Mucosa of rectum (tissue), 2 donors: ENCODE measurements around the gene KCTD1.

ENCODE experiments used
- H3K27ac ChIP-seq, 2 donors: one replicate each; pipeline ENCODE4 v1.7.0; 2013; ENCODE audit warnings: inconsistent platforms in 2 of 2, low read depth in 2 of 2, low read length in 2 of 2
- H3K27me3 ChIP-seq, 2 donors: one replicate each; pipeline ENCODE4 v1.7.0; 2013; ENCODE audit warnings: low read length in 2 of 2; ENCODE audit not compliant: control insufficient read depth in 2 of 2, insufficient read depth in 2 of 2
- H3K36me3 ChIP-seq, 2 donors: one replicate each; pipeline ENCODE4 v1.7.0; 2013; ENCODE audit warnings: low read length in 2 of 2; ENCODE audit not compliant: control insufficient read depth in 2 of 2, insufficient read depth in 2 of 2
- H3K4me1 ChIP-seq, 2 donors: one replicate each; pipeline ENCODE4 v1.7.0; 2013; ENCODE audit warnings: low read length in 2 of 2, mild to moderate bottlenecking in 1 of 2; ENCODE audit not compliant: control insufficient read depth in 2 of 2, insufficient read depth in 2 of 2
- H3K4me3 ChIP-seq, 2 donors: one replicate each; pipeline ENCODE4 v1.7.0; 2013; ENCODE audit warnings: low read length in 2 of 2
- H3K9ac ChIP-seq, 2 donors: one replicate each; pipeline ENCODE4 v1.7.0; 2013; ENCODE audit warnings: low read length in 2 of 2, low read depth in 1 of 2, mild to moderate bottlenecking in 1 of 2
- H3K9me3 ChIP-seq, 2 donors: one replicate each; pipeline ENCODE4 v1.7.0; 2013; ENCODE audit warnings: low read length in 2 of 2; ENCODE audit not compliant: control insufficient read depth in 2 of 2
- donor health status: healthy.
- donor health status: Normal muscosa, but diverticular disease.

The KCTD1 gene

GRCh38 chr18:26502823-26503222 is 45.5 kb downstream of the KCTD1 start:
- Histone ChIP-seq H3K36me3 (no peaks in the 10 kb centered on the region), H3K4me1 (no peaks in the 10 kb centered on the region), H3K27ac (no peak overlapping the region), H3K9ac (no peak overlapping the region), H3K4me3 (no peak overlapping the region), H3K27me3 (no peaks in the 10 kb centered on the region), H3K9me3 (no peaks in the 10 kb centered on the region)

- Histone ChIP-seq H3K9me3 (no peaks in the 10 kb centered on the region), H3K9ac (no peak overlapping the region), H3K36me3 (no peaks in the 10 kb centered on the region), H3K27ac (no peak overlapping the region), H3K4me1 (no peaks in the 10 kb centered on the region), H3K27me3 (no peaks in the 10 kb centered on the region), H3K4me3 (no peak overlapping the region)
These were observed 50.5 kb downstream of the KCTD1 start for GRCh38 chr18:26497866-26498265.

- no peaks in the 10 kb centered on the region for H3K27me3 ChIP-seq
- no peak overlapping the region for H3K4me3 ChIP-seq
- H3K9me3 ChIP-seq: no peaks in the 10 kb centered on the region
- no peaks in the 10 kb centered on the region for H3K4me1 ChIP-seq
- no peaks in the 10 kb centered on the region for H3K36me3 ChIP-seq
- H3K9ac ChIP-seq: no peak overlapping the region
- H3K27ac ChIP-seq: no peak overlapping the region
These were observed 51.8 kb downstream of the KCTD1 start for GRCh38 chr18:26496528-26496927.

- Histone ChIP-seq H3K4me1 (no peaks in the 10 kb centered on the region), H3K9me3 (no peaks in the 10 kb centered on the region), H3K9ac (no peak overlapping the region), H3K4me3 (no peak overlapping the region), H3K36me3 (no peaks in the 10 kb centered on the region), H3K27me3 (no peaks in the 10 kb centered on the region), H3K27ac (no peak overlapping the region)
These were observed 53.1 kb downstream of the KCTD1 start for GRCh38 chr18:26495287-26495686.

- H3K4me3 ChIP-seq: no peak overlapping the region
- no peaks in the 10 kb centered on the region for H3K36me3 ChIP-seq
- H3K27me3 ChIP-seq: no peaks in the 10 kb centered on the region
- H3K9ac ChIP-seq: no peak overlapping the region
- H3K4me1 ChIP-seq: no peaks in the 10 kb centered on the region
- H3K27ac ChIP-seq: no peak overlapping the region
- H3K9me3 ChIP-seq: no peaks in the 10 kb centered on the region
These were observed 55.3 kb downstream of the KCTD1 start for GRCh38 chr18:26493021-26493420.

GRCh38 chr18:26491194-26491816 is 57.0 kb downstream of the KCTD1 start:
- Histone ChIP-seq H3K4me3 (no peak overlapping the region), H3K9me3 (no peaks in the 10 kb centered on the region), H3K4me1 (no peaks in the 10 kb centered on the region), H3K27me3 (no peaks in the 10 kb centered on the region), H3K27ac (no peak overlapping the region), H3K36me3 (no peaks in the 10 kb centered on the region), H3K9ac (no peak overlapping the region)

GRCh38 chr18:26489881-26490280 is 58.5 kb downstream of the KCTD1 start:
- Histone ChIP-seq H3K9me3 (no peaks in the 10 kb centered on the region), H3K27me3 (no peaks in the 10 kb centered on the region), H3K27ac (no peak overlapping the region), H3K4me3 (no peak overlapping the region), H3K9ac (no peak overlapping the region), H3K4me1 (no peaks in the 10 kb centered on the region), H3K36me3 (no peaks in the 10 kb centered on the region)

- Histone ChIP-seq H3K36me3 (no peaks in the 10 kb centered on the region), H3K4me1 (no peaks in the 10 kb centered on the region), H3K9me3 (no peaks in the 10 kb centered on the region), H3K4me3 (no peak overlapping the region), H3K9ac (no peak overlapping the region), H3K27ac (no peak overlapping the region), H3K27me3 (no peaks in the 10 kb centered on the region)
These were observed 59.2 kb downstream of the KCTD1 start for GRCh38 chr18:26489191-26489590.

- H3K27me3 ChIP-seq: no peaks in the 10 kb centered on the region
These were observed 59.8 kb downstream of the KCTD1 start for GRCh38 chr18:26488417-26489009.

GRCh38 chr18:26487437-26487836 is 60.9 kb downstream of the KCTD1 start:
- no peak overlapping the region for H3K27ac ChIP-seq
- no peaks in the 10 kb centered on the region for H3K36me3 ChIP-seq
- H3K9me3 ChIP-seq: no peaks in the 10 kb centered on the region
- H3K9ac ChIP-seq: no peak overlapping the region
- H3K4me3 ChIP-seq: no peak overlapping the region
- no peaks in the 10 kb centered on the region for H3K27me3 ChIP-seq
- no peaks in the 10 kb centered on the region for H3K4me1 ChIP-seq

More at GRCh38 chr18:26488417-26489009, 59.8 kb downstream of the KCTD1 start:
- Histone ChIP-seq H3K4me3 (no peak overlapping the region), H3K36me3 (no peaks in the 10 kb centered on the region), H3K4me1 (no peaks in the 10 kb centered on the region), H3K27ac (no peak overlapping the region), H3K9me3 (no peaks in the 10 kb centered on the region), H3K9ac (no peak overlapping the region)
